Stomach (tissue), 9 donors: ENCODE data around the gene SEPTIN10. TPM values are rescaled to one million over a fixed set of nuclear protein-coding genes. Genes with fewer than 3 reads are reported as not detected.
"Not testable (repeated sequence)": the region's sequence is repeated elsewhere in the genome, so short reads cannot be mapped to it uniquely, and the experiment has no call there.

Experiments
- DNase-seq, 2 donors: peaks; one replicate each; pipeline versions ENCODE4 v3.0.0 to v3.0.0-alpha.2; 2013 to 2019
- H3K27ac ChIP-seq, 5 donors: fragments of 200-600 bp in 4 of 5; sonication (generic) in 4 of 5; one replicate each; pipeline ENCODE4 v1.5.1; 2013 to 2019; ENCODE audit warnings: mild to moderate bottlenecking in 1 of 5, moderate library complexity in 1 of 5
- H3K27me3 ChIP-seq, 3 donors: fragments of 200-600 bp; sonication (generic); one replicate each; pipeline ENCODE4 v1.5.1; 2017 to 2019; ENCODE audit warnings: mixed run types in 1 of 3
- H3K36me3 ChIP-seq, 4 donors: fragments of 200-600 bp; sonication (generic); 1 replicate in 3 of 4; 2 replicates in 1 of 4; pipeline ENCODE4 v1.5.1; 2016 to 2019
- H3K4me1 ChIP-seq, 4 donors: fragments of 200-600 bp; sonication (generic); one replicate each; pipeline ENCODE4 v1.5.1; 2016 to 2019
- H3K4me3 ChIP-seq, 4 donors: fragments of 200-600 bp; sonication (generic) in 3 of 4; one replicate each; pipeline ENCODE4 v1.5.1; 2016 to 2019; ENCODE audit warnings: mild to moderate bottlenecking in 1 of 4
- H3K9me3 ChIP-seq, 4 donors: fragments of 200-600 bp; sonication (generic); one replicate each; pipeline ENCODE4 v1.5.1; 2016 to 2019
- EP300 ChIP-seq: sonication (generic); formaldehyde crosslinking; IDR thresholded peaks from one replicate; pipeline ENCODE4 v1.6.1; 2017; ENCODE audit warnings: antibody characterized with exemption
- POLR2A ChIP-seq, 4 donors: fragments of 450-650 bp; IDR thresholded peaks; one replicate each; pipeline ENCODE4 v1.6.1; 2016; ENCODE audit warnings: antibody characterized with exemption in 4 of 4, control low read depth in 2 of 4, mild to moderate bottlenecking in 1 of 4, moderate library complexity in 1 of 4
- POLR2AphosphoS5 ChIP-seq, 3 donors: sonication (generic); formaldehyde crosslinking; IDR thresholded peaks; one replicate each; pipeline ENCODE4 v1.6.1; 2016; ENCODE audit warnings: antibody characterized with exemption in 3 of 3
- WGBS, 5 donors: extraction: QIAGEN DNeasy Blood & Tissue Kit in 3 of 5; methylation state at CpG; one replicate each; pipeline versions ENCODE4 v1.1.5 to v1.1.7; 2013 to 2018; 5-methylcytosine and 5-hydroxymethylcytosine counted together
- intact Hi-C: fragments of 100-400 bp; cut with DNase I; formaldehyde crosslinking; loops from one replicate; pipeline ENCODE4 v1.15.1; 2023; ENCODE audit warnings: low total_unique reads
- polyA plus RNA-seq, 3 donors: library from polyadenylated mRNA; stranded (reverse); fragments of 200-250 nt; gene quantifications; one replicate each; pipeline ENCODE4 v1.2.3, GENCODE V29; 2013
- total RNA-seq, 5 donors: library from RNA; depleted of rRNA; stranded (reverse); fragments of >200 nt; gene quantifications; one replicate each; pipeline versions ENCODE4 v1.1.0 to v1.2.3, GENCODE V29; 2014 to 2016
- TF ChIP-seq, protein P1 (sequence below), 7 experiments: fragments of 450-650 bp in 4 of 7; fragments of 200-600 bp in 3 of 7; sonication (generic) in 3 of 7; IDR thresholded peaks; one replicate each; pipeline ENCODE4 v1.5.1; 2016 to 2019; ENCODE audit warnings: antibody characterized with exemption in 7 of 7, control low read depth in 2 of 7, mild to moderate bottlenecking in 1 of 7
- donor health status: healthy with polysubstance abuse.
- donor health status: Bipolar disorder and iron deficiency.
- donor health status: healthy.

The SEPTIN10 gene
- total and polyA plus RNA-seq, 8 donors: 24.9 to 101 (median 45.9) TPM

DNA sequence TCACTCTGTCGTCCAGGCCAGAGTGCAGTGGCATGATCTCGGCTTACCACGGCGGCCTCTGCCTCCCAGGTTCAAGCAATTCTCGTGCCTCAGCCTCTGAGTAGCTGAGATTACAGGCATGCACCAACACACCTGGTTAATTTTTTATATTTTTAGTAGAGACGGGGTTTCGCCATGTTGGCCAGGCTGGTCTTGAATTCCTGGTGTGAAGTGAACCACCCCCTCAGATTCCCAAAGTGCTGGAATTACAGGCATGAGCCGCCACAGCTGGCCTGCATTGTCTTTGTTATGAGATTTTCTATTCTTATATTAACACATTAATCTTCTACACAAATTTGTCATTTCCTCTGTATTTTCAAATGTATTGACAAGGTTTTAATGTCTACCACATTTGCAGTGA, 75.2 kb downstream of the SEPTIN10 start:
- Histone ChIP-seq H3K4me1 (peaks cover 0 to 7% (median 3%) of the 10 kb centered on the region in 4 donors), H3K27ac (no peak overlapping the region), H3K4me3 (no peak overlapping the region), H3K27me3 (no peaks in the 10 kb centered on the region), H3K9me3 (no peaks in the 10 kb centered on the region), H3K36me3 (no peaks in the 10 kb centered on the region)
- no peak for TF ChIP-seq EP300
- TF ChIP-seq, protein P1, sequence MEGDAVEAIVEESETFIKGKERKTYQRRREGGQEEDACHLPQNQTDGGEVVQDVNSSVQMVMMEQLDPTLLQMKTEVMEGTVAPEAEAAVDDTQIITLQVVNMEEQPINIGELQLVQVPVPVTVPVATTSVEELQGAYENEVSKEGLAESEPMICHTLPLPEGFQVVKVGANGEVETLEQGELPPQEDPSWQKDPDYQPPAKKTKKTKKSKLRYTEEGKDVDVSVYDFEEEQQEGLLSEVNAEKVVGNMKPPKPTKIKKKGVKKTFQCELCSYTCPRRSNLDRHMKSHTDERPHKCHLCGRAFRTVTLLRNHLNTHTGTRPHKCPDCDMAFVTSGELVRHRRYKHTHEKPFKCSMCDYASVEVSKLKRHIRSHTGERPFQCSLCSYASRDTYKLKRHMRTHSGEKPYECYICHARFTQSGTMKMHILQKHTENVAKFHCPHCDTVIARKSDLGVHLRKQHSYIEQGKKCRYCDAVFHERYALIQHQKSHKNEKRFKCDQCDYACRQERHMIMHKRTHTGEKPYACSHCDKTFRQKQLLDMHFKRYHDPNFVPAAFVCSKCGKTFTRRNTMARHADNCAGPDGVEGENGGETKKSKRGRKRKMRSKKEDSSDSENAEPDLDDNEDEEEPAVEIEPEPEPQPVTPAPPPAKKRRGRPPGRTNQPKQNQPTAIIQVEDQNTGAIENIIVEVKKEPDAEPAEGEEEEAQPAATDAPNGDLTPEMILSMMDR (IDR thresholded peaks at IDR 0.05): no peak
- no peak for TF ChIP-seq POLR2A (IDR thresholded peaks at IDR 0.05)
- TF ChIP-seq POLR2AphosphoS5 (IDR thresholded peaks at IDR 0.05): no peak
- peak in 1 of 2 donors; percentile 13 for DNase-seq
- 77 to 91% (median 81%) methylated on average over 8 of the region's 8 CpGs for WGBS, 5 donors
- intact Hi-C loops: loop anchor here (5.0 kb wide), 1 partner anchor 194 kb away; no protein-coding TSS in a partner anchor

DNA sequence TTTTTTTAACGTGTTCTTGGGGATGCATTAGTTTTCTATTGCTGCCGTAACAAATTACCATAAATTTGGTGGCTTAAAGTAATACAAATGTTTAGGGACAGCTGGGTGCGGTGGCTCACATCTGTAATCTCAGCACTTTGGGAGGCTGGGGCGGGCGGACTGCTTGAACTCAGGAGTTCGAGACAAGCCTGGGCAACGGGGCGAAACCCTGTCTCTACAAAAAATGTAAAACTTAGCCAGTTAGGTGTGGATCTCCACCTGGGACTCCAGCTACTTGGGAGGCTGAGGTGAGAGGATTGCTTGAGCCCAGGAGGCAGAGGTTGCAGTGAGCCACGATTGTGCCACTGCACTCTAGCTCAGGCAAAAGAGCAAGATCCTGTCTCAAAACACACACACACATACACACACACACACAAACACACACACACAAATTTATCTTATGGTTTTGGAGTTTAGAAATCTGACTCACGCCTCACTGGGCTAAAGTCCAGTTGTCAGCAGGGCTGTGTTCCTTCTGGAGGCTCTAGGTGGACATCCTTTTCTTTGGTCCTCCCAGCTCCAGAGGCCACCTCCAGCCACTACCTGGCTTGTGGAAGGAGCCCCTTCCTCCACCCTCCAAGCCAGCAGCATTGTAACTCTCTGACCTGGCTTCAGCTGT, 76.1 kb downstream of the SEPTIN10 start:
- peak in 1 of 2 donors; percentile 24 for DNase-seq
- peaks cover 0 to 7% (median 3%) of the 10 kb centered on the region in 4 donors for H3K4me1 ChIP-seq
- intact Hi-C loops: loop anchor here (5.0 kb wide), 1 partner anchor 195 kb away; no protein-coding TSS in a partner anchor

DNA sequence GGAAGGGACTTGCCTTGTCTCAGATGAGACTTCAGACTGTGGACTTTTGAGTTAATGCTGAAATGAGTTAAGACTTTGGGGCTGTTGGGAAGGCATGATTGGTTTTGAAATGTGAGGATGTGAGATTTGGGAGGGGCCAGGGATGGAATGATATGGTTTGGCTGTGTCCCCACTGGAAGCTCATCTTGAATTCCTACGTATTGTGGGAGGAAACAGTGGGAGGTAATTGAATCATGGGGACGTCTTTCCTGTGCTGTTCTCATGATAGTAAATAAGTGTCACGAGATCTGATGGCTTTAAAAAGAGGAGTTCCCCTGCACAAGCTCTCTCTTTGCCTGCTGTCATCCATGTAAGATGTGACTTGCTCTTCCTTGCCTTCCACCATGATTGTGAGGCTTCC, 77.2 kb downstream of the SEPTIN10 start:
- not testable (repeated sequence) for H3K36me3 ChIP-seq, H3K4me3 ChIP-seq

More for the DNA sequence above, 76.1 kb downstream of the SEPTIN10 start:
- no peak overlapping the region for H3K27ac ChIP-seq
- TF ChIP-seq EP300: no peak
- no peak for TF ChIP-seq POLR2A (IDR thresholded peaks at IDR 0.05)
- no peak for TF ChIP-seq POLR2AphosphoS5 (IDR thresholded peaks at IDR 0.05)
- TF ChIP-seq, protein P1 (IDR thresholded peaks at IDR 0.05): no peak
- H3K27me3 ChIP-seq: no peaks in the 10 kb centered on the region
- 73 to 86% (median 78%) methylated on average over 10 of the region's 10 CpGs for WGBS, 5 donors
- no peaks in the 10 kb centered on the region for H3K9me3 ChIP-seq
- no peaks in the 10 kb centered on the region for H3K36me3 ChIP-seq
- H3K4me3 ChIP-seq: no peak overlapping the region

DNA sequence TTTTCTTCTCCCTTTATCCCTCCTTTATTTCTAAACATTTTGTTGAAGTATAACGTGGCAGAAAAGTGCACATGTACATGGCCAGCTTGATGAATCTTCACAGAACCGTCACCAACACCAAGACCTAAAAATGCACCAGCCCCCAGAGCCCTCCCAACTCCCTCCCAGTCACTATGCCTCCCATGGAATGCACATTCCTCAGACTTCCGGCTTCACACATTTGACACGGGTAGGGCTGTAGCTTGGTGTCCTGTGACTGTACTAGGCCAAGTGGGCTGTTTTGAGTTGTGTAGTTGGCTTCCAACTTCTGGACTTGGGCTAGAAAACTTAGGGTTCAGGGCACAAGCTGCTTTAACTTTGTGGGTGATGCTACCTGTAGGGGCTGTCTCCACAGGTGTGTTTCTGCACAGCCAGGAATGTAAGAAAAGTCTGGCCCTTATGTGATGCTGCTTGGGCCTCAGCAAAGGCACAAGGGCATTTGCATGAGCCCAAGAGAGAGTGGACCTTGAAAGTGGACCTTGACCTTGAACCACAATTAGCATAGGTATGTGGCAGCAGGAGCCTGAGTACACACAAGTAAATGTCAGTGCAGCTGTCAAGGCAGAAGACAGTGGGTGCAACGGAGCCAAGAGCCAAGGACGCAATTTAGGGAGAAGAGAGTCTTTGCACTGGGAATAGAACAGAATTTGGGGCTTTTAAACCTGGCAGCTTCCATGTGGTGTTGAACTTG, 78.4 kb downstream of the SEPTIN10 start:
- peak in 1 of 2 donors; percentile 24 for DNase-seq
- no peaks in the 10 kb centered on the region for H3K27me3 ChIP-seq
- 55 to 64% (median 63%) methylated on average over 6 of the region's 6 CpGs for WGBS, 5 donors
- peaks cover 5 to 7% (median 5%) of the 10 kb centered on the region in 4 donors for H3K4me1 ChIP-seq
- TF ChIP-seq, protein P1 (IDR thresholded peaks at IDR 0.05): no peak
- TF ChIP-seq POLR2A (IDR thresholded peaks at IDR 0.05) (no peak), POLR2AphosphoS5 (IDR thresholded peaks at IDR 0.05) (no peak), EP300 (no peak)
- no peak overlapping the region for H3K27ac ChIP-seq
- no peak overlapping the region for H3K4me3 ChIP-seq
- intact Hi-C loops: loop anchor here (5.0 kb wide), 1 partner anchor 197 kb away; no protein-coding TSS in a partner anchor
- no peaks in the 10 kb centered on the region for H3K9me3 ChIP-seq
- H3K36me3 ChIP-seq: no peaks in the 10 kb centered on the region

More for the DNA sequence above, 77.2 kb downstream of the SEPTIN10 start:
- not testable (repeated sequence) for DNase-seq, H3K27me3 ChIP-seq, H3K9me3 ChIP-seq, H3K27ac ChIP-seq, H3K4me1 ChIP-seq
- 64 to 75% (median 70%) methylated on average over 3 of the region's 3 CpGs for WGBS, 5 donors
- intact Hi-C loops: loop anchor here (5.0 kb wide), 1 partner anchor 196 kb away; no protein-coding TSS in a partner anchor
